KBM-7 (cell line): Measurements from ENCODE around the gene UGCG.
"Not testable (repeated sequence)": the region's sequence is repeated elsewhere in the genome, so short reads cannot be mapped to it uniquely, and the experiment has no call there.

Source experiments
- DNase-seq: peaks from one replicate; pipeline ENCODE4 v3.0.0-alpha.2; 2015
- in situ Hi-C: fragments of 300-500 bp; cut with MboI; formaldehyde crosslinking; loops from 2 replicates; pipeline ENCODE4 v1.14.3; 2020; ENCODE audit warnings: low sequenced_read_pairs, low pct_unique_long_range_greater_than_20kb, mixed read lengths

UGCG gene

DNA sequence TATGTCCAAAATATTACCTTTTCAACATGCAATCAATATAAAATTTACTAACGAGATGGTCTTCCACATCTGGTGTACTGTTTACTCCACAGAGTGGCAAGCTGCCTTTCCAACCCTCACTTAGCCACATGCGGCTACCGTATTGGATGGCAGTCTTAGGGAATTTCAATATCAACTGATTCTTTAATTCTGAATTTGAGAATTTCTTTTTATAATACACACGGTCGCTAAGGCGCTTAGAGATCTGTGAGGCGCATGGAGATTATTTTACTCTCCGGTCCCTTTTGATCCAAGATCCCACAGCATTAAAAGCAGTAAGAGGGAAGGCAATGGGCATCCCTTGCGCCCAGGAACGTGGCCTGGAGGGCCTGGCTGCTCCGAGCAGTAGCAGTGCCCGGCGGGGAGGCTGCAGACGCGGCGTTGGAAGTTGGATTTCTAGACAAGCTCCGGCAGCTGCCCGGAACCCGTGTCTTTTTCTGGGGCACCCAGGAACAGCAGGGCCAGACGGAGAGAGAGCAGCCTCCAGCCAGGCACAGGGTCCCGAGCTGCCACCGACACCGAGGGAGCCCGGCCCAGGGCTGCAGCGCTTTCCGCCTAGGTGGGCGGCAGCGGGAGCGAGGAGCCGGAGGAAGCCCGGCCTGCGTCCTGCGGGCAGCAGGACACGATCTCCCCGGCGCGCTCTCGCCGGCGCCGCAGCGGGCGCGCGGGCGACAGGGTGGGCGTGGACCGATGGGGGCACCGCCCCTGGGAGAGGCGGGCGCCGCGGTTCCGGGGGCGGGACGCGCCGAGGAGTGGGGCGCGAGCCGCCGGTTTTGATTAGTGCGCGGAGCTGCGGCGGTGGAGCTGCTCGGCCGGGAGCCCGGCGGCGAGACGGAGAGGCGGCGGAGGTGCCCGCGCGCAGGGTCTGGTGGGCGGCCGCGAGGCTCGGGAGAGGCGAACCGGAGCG is at the start of gene UGCG:
Gene UGCG (plus strand): TSS at position 819 of the 946 bp plus-strand sequence. CDS start 402 bp downstream, outside the sequence.
- in situ Hi-C loops = no loop called here
- DNase-seq = peak; percentile 91

DNA sequence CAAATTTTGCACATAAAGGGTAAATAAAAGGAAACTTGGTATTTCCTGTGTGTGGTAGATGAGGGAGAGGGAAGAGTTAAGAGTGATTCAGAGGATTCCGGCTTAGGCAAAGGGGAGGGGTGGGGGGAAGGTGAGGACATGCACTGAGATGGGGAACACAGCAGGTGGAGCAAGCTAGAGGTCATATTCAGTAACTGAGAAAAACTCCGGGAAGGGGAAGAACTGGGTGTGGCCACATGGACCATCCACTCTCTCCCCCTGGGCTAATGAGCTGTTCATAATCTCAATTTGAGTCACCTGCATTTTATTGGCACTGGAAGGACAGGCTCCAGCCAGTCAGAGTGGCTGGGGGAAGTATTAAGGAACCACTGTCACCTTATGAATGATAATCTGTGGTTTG is 45.1 kb upstream of the UGCG start:
- in situ Hi-C loops = no loop called here
- no peak for DNase-seq

DNA sequence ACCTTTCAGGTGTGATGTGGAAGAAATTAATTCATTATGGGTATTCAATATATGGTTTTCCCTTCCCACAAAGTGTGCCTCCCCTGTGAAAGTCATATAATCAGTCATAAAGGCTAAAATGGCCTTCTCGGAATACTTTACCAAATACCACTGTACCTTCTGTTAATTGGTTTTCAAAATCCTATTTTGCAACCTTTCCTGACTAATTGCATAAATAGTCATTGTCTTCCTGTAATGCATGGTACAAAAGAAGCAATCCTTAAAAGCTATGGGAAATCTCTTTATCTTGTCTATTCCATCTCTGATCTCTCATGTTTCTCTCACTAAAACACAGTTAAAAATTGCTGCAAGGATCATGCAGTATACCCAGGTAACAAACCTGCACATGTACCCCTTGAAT is 44.3 kb upstream of the UGCG start:
- in situ Hi-C loops = no loop called here
- DNase-seq = no peak

DNA sequence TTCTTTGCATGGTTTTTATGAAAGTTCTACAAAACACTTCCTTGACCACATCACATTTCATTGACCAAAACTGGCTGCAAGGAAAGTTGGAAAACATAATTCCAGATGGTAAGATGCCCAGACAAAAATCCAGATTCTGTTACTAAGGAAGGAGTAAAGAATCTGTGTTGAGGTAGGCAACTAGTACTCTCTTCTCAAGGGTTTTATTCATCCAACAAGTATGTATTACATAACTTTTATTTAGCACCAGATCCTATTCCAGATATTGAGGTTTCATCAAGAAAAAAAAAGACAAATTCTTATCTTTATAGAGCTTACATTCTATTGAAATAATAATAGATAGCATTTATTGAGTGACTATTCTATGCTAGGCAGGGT is 43.2 kb upstream of the UGCG start:
- in situ Hi-C loops = no loop called here
- no peak for DNase-seq

DNA sequence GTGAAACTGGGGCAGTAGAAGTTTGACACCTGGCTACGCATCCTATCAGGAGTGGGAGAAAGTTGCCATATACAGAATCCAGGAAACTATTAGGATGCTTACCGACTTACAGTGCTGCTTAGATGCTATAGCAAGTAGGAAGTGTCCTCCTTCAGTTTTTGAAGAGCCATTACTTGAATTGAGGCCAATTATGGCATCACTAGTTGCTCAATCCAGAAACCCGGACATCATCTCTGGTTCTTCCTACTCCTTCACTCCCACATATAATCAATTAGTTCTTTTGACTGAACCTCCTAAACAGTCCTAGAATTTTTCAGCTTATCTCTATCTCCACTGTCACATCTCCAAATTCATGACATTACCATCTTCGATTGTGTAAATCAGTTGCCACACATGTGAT is 41.8 kb upstream of the UGCG start:
- in situ Hi-C loops = no loop called here
- DNase-seq = no peak

DNA sequence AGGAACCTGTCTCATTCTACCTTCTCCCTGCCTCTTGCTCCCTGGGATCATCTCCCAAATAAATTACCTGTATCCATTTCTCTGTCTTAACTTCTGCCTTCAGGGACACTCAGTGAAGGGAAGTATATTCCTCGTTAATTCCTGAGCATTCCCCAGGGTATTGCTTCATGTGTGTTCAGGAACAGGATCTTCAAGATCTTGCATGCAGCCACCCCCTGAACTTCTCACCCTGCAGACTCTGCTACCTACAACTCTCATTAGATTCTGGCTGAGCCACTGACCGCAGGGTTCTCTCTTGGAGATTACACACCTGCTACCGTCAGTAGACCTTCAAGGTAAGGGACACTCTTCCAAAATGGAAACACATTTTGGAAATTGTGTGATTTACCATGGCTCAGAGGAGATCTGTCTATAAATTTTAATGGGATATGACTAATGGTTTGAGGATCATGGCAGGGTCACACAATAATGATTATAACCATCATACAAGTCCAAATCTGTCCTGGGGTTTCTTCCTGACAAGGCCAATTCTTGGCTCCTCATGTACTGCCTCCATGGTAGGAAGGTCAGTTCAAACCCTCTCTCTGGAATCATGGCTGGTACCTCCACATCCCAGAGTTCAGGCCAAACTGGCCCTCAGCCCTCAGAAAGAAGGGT is 38.9 kb upstream of the UGCG start:
- DNase-seq = no peak
- in situ Hi-C loops = no loop called here

DNA sequence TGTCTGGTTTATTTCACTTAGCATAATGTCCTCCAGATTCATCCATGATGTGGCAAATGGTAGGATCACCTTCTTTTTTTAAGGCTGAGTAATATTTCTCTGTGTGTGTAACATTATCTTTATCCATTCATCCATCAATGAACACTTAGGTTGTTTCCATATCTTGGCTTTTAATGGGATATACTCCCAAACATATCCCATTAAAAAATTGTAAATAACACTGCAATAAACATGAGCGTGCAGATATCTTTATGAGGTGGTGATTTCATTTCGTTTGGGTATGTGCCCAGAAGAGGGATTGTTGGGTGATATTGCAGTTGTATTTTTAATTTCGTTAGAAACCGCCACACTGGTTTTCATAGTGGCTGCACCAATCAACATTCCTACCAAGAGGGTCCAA is 36.2 kb upstream of the UGCG start:
- no peak for DNase-seq
- in situ Hi-C loops = no loop called here

DNA sequence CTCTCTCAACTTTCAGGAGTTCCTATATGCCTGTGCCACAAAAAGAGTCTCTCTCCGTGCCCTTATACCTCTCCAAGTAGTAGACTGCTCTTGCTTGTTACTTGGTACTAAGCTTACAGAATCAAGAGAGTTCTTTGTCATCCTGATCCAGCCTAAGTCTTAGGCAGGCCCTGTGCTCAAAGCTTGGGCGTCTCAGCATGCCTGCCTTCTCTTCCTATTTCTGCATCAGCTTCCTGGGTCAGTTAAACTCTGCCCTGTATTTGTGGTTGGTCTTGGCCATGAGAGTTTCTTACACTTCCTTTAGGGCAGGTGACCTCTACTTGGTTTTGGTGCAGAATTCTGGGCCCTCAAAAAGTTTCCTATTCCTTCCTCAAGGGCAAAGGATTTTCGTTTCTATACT is 33.0 kb upstream of the UGCG start:
- DNase-seq = no peak
- in situ Hi-C loops = no loop called here

DNA sequence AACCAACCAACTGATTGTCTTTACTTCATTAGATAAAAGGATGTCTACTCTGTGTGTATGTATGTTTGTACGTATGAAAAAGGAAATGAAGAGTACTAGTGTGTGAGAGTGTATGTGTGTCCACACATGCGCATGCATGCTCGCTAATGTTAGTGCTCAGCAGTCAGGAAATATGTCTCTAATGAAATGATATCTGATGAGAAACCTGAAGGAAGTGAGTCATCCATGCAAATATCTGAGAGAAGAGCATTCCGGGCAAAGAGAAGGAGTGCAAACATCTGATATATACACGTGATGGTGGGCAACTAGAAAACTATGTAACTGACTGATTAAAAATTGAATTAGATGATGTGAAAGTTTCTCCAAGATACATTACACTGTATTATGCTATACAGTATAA is 29.6 kb upstream of the UGCG start:
- in situ Hi-C loops = no loop called here
- peak; percentile 5 for DNase-seq

DNA sequence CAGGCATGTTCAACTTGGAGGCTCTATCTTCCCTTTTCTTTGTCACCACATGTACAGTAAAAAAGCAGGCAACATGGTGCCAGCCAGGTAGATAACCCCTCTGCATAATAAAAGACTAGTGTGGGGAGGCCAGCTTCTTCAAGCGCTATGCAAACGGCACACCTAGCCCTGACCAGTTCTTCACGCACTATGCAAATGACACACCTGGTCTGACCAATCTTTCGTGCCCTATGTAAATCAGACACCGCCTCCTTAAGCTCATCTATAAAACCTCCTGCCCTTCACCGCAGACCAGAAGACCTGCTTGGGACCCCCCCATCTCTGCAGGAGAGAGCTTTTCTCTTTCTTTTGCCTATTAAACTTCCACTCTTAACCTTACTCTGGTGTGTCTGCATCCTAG is 28.1 kb upstream of the UGCG start:
- DNase-seq = no peak
- in situ Hi-C loops = no loop called here

DNA sequence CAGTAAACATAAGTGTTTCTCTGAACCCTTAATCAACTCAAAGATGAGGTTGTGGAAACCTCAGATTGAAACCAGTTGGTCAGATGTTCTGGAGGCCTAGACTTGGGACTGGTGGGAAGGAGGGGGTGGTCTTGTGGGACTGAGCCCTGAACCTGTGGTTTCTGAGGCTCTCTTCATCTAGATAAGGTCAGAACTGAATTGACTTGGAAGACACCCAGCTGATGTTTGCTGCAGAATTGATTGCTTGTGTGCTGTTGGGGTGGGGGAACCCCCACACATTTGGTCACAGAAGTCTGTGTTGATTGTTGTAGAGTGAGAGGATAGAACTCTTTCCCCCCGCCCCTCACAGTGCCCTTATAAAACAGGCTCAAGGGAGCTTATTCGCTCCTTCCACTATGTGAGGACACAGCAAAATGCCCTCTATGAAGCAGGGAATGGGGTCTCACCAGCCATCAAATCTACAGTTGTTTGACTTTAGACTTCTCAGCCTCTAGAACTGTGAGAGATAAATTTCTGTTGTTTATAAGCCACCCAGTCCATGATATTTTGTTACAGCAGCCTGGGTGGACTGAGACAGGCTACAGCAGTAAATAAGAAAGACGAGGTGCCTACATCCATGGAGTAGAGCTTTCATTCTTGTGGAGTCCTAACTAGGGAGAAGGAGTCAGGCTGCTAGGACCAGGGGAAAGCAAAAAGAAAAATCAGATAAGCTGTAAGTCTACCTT is 25.7 kb upstream of the UGCG start:
- no peak for DNase-seq
- in situ Hi-C loops = no loop called here

DNA sequence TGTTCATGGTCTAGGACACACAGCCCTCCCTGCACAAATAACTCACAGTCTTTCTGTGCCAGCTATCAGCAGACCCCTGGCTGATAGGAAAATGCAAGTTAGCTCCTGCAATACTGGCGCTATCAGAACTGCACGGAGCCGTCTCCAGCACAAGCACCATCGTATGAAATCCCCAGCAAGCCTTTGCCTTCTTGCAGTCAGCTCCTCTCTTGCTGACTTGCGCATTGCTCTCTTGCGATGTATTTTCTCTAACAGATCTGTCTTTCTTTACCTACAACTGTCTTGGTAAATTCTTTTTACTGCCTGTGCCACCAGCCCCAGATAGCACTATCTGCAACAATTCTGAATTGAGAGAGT is 25.1 kb upstream of the UGCG start:
- no peak for DNase-seq
- in situ Hi-C loops = no loop called here

DNA sequence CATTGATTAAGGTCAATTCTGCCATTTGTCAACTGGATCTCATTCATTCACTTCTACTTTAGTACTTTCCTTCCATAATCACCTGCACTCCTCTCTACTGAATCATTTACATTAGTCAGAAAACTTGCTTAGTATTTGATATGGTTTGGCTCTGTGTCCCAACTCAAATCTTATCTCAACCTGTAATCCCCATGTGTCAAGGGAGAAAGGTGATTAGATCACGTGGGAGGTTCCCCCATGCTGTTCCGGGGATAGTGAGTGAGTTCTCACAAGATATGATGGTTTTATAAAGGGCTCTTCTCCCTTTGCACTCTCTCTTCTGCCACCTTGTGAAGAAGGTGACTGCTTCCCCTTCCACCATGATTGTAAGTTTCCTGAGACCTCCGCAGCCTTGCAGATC is 23.7 kb upstream of the UGCG start:
- DNase-seq = no peak
- in situ Hi-C loops = no loop called here

DNA sequence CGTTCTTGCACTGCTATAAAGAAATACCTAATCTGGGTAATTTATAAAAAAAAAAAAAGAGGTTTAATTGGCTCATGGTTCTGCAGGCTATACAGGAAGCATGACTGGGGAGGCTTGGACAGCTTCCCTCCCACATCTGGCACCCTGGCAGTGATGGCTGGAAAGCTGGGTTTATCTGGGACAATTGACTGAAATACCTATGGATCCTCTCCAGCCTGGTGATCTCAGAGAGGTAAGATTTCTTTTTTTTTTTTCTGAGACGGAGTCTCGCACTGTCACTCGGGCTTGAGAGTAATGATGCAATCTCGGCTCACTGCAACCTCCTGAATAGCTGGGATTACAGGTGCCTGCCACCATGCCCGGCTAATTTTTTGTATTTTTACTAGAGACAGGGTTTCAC is 22.7 kb upstream of the UGCG start:
- no peak for DNase-seq
- in situ Hi-C loops = no loop called here

DNA sequence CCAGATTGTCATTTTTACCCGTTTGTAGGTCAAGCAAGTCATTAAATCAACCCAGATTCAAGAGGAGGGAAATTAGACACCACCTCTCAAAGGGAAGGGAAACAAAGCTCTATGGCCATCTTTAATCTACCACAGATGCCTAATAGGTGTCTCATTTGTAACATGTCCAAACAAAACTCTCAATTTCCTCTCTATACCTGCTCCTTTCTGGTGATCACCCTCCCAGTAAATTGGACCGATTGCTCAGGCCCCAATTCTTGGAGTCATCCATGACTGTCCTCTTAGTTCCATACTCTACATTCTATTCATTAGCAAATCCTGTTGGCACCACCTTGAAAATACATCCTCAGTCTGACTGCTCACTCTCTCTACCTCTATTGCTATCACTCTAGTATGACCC is 22.1 kb upstream of the UGCG start:
- DNase-seq = no peak
- in situ Hi-C loops = no loop called here

DNA sequence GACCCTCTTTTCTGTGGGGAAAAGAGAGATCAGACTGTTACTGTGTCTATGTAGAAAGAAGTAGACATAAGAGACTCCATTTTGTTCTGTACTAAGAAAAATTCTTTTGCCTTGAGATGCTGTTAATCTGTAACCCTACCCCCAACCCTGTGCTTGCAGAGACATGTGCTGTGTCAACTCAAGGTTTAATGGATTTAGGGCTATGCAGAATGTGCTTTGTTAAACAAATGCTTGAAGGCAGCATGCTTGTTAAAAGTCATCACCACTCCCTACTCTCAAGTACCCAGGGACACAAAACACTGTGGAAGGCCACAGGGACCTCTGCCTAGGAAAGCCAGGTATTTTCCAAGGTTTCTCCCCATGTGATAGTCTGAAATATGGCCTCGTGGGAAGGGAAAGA is 21.3 kb upstream of the UGCG start:
- in situ Hi-C loops, DNase-seq: not testable (repeated sequence)

DNA sequence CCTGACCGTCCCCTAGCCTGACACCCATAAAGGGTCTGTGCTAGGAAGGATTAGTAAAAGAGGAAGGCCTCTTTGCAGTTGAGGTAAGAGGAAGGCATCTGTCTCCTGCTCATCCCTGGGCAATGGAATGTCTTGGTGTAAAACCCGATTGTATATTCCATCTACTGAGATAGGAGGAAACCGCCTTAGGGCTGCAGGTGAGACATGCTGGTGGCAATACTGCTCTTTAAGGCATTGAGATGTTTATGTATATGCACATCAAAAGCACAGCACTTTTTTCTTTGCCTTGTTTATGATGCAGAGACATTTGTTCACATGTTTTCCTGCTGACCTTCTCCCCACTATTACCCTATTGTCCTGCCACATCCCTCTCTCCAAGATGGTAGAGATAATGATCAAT is 20.9 kb upstream of the UGCG start:
- in situ Hi-C loops, DNase-seq: not testable (repeated sequence)

DNA sequence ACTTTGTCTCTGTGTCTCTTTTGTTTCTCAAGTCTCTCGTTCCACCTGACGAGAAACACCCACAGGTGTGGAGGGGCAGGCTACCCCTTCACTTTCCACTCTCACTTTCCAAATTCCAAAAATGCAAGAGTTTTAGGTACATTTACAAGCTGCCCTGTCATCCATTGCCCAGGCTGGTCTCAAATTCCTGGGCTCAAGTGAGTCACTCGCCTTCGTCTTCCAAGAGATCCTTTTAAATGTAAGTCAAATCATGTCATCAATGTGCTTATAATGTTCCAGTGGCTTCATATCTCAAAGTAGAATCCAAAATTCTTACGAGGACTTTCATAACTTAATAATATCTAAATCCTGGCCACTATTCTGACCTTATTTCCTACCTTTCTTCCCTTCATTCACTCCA is 20.4 kb upstream of the UGCG start:
- in situ Hi-C loops = no loop called here
- DNase-seq = no peak

DNA sequence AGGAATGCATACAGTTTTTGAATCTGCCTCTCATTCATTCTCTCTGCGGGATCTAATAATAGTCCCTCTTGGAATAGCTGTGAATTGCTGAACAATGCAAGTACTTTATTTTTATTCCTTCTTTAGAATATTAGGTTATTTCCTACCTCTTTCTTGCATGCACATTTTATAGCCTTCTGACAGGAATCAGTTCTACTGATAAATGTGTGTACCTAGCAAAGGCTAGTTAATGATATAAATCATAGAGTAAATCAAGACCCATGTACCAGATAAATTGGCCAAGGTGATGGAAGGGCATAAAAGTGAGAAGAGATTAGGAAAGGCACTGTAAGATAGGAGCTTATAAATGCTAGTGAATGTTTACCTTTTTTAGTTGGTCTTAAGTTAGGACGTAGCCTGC is 19.2 kb upstream of the UGCG start:
- no peak for DNase-seq
- in situ Hi-C loops = no loop called here

DNA sequence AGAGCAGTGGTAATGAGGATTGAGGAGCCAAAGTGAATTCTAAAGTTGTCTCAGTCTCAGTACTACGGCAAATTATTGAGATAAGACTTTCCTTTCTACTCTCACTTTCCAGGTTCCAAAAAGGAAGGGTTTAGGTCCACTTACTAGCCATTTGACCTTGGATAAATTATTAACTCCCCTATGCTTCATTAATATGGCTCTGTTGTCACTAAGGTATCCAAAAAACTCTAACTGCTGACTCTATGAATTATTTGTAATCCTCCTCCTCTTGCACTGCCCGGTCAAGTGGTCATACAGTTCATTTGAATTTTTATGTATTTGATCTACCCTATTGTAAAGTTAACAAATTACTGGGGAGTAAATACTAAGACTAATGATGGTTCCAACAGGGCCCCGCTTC is 17.7 kb upstream of the UGCG start:
- in situ Hi-C loops = no loop called here
- no peak for DNase-seq
